Liver (tissue), 3 donors: ENCODE results near the gene LARGE2.
"Not testable (repeated sequence)": the region's sequence is repeated elsewhere in the genome, so short reads cannot be mapped to it uniquely, and the experiment has no call there.

Experiments used
- ATF3 ChIP-seq: IDR thresholded peaks from 2 replicates; pipeline ENCODE4 v1.6.1; 2016; ENCODE audit warnings: antibody characterized with exemption
- CTCF ChIP-seq: fragments of 150-350 bp; IDR thresholded peaks from 2 replicates; pipeline ENCODE4 v1.5.1; 2017; ENCODE audit warnings: improper control_type of control experiment, low read depth, low read length; ENCODE audit not compliant: missing input control
- EGR1 ChIP-seq, 2 donors: IDR thresholded peaks; 2 replicates each; pipeline ENCODE4 v1.6.1; 2016 to 2018; ENCODE audit warnings: antibody characterized with exemption in 2 of 2, low read depth in 2 of 2
- FOXA1 ChIP-seq: IDR thresholded peaks from 2 replicates; pipeline ENCODE4 v1.6.1; 2016; ENCODE audit warnings: antibody characterized with exemption
- GABPA ChIP-seq, 2 donors: IDR thresholded peaks in 1 of 2; conservative IDR thresholded peaks in 1 of 2; 2 replicates each; pipeline ENCODE4 v1.6.1; 2016; ENCODE audit warnings: antibody characterized with exemption in 2 of 2, mild to moderate bottlenecking in 1 of 2, moderate library complexity in 1 of 2
- JUND ChIP-seq, 2 donors: IDR thresholded peaks; 2 replicates each; pipeline ENCODE4 v1.6.1; 2016; ENCODE audit warnings: antibody characterized with exemption in 2 of 2
- MAX ChIP-seq: IDR thresholded peaks from 2 replicates; pipeline ENCODE4 v1.6.1; 2016; ENCODE audit warnings: antibody characterized with exemption
- RAD21 ChIP-seq, 2 donors: IDR thresholded peaks; 2 replicates each; pipeline ENCODE4 v1.6.1; 2016; ENCODE audit warnings: antibody characterized with exemption in 2 of 2, mild to moderate bottlenecking in 2 of 2
- REST ChIP-seq: IDR thresholded peaks from 2 replicates; pipeline ENCODE4 v1.6.1; 2016; ENCODE audit warnings: antibody characterized with exemption, mild to moderate bottlenecking
- SP1 ChIP-seq: IDR thresholded peaks from 2 replicates; pipeline ENCODE4 v1.6.1; 2018; ENCODE audit warnings: antibody characterized with exemption, mild to moderate bottlenecking
- TAF1 ChIP-seq: conservative IDR thresholded peaks from 2 replicates; pipeline ENCODE4 v1.6.1; 2016; ENCODE audit warnings: antibody characterized with exemption, mild to moderate bottlenecking
- YY1 ChIP-seq: IDR thresholded peaks from 2 replicates; pipeline ENCODE4 v1.6.1; 2016; ENCODE audit warnings: antibody characterized with exemption, mild to moderate bottlenecking
- ZBTB33 ChIP-seq: IDR thresholded peaks from 2 replicates; pipeline ENCODE4 v1.6.1; 2016; ENCODE audit warnings: antibody characterized with exemption
- donor health status: healthy.
- donor health status: healthy.

GRCh38 chr11:45905576-45905975, 16.9 kb upstream of the LARGE2 start:
- TF ChIP-seq ATF3; CTCF; GABPA (IDR thresholded peaks at IDR 0.05 in 1 of 2, conservative IDR thresholded peaks at IDR 0.05 in 1 of 2); TAF1; EGR1 (IDR thresholded peaks at IDR 0.05; ENCODE audit: low read depth in 2 of 2); ZBTB33; MAX; JUND (IDR thresholded peaks at IDR 0.05); FOXA1; REST; SP1; RAD21 (IDR thresholded peaks at IDR 0.05); YY1: not testable (repeated sequence)
